WI38 (cell line): ENCODE data around the gene TCOF1.

Source experiments
- H3K4me3 ChIP-seq: 2 replicates; pipeline ENCODE4 v1.5.1; 2011; ENCODE audit warnings: low read depth, mild to moderate bottlenecking, control low read depth, low read length
- CTCF ChIP-seq: IDR thresholded peaks from 2 replicates; pipeline ENCODE4 v1.5.1; 2012; ENCODE audit warnings: low read depth, mild to moderate bottlenecking, control low read depth, low read length

TCOF1 gene

DNA sequence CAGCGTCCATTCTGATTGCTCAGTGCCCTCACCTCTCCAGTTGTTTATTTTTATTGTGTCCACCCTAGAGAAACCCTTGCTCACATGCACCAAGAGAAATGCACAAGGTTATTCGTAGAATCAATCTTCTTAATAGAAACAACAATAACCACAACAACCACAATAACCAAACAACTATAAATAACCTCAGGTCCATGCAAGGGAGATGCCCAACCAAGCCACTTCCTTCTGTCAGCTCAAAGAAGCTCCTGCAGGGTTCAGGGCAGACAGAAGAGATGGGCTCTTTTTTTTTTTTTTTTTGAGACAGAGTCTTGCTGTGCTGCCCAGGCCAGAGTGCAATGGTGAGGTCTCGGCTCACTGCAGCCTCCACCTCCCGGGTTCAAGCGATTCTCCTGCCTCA is 14.9 kb upstream of the TCOF1 start:
- TF ChIP-seq CTCF, result no peak
- no peak overlapping the region for H3K4me3 ChIP-seq

DNA sequence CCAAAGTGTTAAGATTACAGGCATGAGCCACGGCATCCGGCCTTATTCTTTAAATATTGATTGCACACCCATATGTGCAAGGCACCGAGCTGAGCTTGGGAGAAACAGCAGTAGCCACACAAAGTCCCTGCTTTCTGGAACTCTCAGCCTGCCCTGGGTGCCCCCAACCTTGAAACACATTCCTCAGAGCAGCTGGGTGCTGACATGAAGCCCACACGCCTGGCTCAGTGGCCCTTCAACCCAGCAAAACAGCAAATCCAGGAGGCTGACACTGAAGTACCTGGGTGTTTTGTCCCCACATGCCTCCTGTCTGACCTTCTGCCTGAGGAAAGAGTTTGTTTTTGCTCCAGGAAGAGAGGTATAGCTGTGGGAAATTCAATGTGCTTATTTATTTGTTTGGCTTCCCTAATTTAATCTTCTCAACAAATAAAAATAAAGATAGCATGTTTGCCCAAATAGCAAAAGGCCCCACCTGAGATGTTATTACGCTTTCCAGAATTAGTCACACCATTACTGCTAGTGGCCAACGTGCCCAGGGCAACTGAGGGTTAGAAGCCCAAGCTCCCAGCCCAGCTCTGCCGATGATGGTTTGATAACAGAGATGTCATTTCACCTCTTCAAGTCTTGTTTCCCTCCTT is 13.4 kb upstream of the TCOF1 start:
- H3K4me3 ChIP-seq, result no peak overlapping the region
- no peak for TF ChIP-seq CTCF

DNA sequence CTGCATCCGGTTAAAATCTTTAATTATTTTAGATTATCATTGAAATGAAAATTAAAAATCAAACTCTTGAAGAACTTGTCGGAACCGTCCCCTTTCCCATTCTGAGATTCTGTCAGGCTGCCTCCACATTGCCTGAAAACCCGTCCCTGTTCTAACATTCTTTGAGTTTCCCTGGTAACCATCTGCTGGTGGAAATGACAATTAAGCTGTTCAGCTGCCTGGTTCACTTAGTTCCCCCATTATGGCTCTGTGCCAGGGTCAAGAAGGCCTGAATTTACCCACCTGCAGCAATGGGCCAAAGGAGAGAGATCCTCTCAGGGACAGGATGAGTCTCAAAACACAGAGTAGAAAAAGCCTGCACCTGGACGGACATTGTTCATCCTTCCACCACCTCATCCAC is 11.8 kb upstream of the TCOF1 start:
- no peak overlapping the region for H3K4me3 ChIP-seq
- TF ChIP-seq CTCF, result no peak

DNA sequence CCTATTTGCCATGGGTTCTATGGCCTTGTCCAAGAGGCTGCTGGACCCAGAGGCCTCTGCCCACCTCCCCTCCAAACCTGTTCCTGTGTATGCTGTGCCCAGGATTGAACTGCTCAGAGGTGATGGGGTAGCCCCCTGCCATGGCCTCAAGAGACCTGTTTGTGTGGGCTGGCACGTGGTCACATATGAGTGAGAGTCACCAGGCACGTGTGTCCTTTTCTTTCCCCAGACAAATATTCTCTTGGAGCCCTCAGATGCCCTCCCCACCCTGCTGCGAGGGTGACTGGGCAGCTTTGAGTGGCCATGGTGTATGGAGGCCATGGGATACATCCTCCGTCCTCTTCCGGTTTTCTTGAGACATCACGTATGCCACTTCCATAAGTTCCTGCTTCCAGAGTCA is 10.9 kb upstream of the TCOF1 start:
- no peak overlapping the region for H3K4me3 ChIP-seq
- TF ChIP-seq CTCF, result no peak

DNA sequence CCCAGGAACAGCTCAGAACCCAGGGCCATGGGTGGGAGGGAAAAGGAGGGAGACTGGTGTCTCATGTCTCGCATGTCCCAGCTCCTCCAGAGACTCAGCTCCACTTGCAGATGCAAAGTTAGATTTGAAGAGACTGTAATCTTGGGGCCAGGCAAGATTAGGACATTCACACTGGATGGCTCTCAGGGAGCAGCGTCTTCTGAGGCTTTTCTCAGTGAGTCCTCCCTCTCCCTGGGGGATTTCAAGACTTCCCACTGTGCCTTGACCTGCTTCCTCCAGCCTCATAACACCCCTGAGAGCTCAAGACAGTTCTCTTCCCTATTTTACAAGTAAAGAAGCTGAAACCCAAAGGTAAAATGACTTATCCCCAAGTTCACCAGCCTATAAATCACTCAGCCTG is 10.5 kb upstream of the TCOF1 start:
- no peak overlapping the region for H3K4me3 ChIP-seq

DNA sequence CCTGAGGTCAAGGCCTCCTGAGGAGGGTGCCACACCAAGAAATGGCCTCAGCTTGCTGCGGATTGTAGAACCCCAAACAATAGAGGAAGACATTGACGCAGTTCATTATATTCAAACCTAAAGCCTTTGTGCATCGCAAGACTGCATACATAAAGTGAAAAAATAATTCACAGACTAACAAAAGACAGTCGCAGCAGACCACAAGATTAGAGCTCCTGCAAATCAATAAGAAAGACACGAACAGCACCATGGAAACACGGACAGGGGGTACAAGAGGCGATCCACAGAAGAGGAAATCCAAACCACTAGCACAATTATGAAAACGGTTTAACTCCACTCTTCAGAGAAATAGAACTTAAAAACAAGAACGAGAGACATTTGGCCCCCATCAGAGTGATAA is 10.0 kb upstream of the TCOF1 start:
- TF ChIP-seq CTCF, result no peak
- no peak overlapping the region for H3K4me3 ChIP-seq

More for the DNA sequence above, 10.5 kb upstream of the TCOF1 start:
- TF ChIP-seq CTCF, result no peak

- H3K4me3 ChIP-seq, result no peak overlapping the region
- TF ChIP-seq CTCF, result no peak
Observed at GRCh38 chr5:150349681-150350275, 7.7 kb upstream of the TCOF1 start.
